Testis (tissue), 3 donors: ENCODE measurements around the gene ADAM8. TPM values are rescaled to one million over a fixed set of nuclear protein-coding genes. Genes with fewer than 3 reads are reported as not detected.
A peak's percentile ranks its signal among the peaks of the same experiment; 100 is the strongest.

Experiments
- DNase-seq: peaks from one replicate; pipeline ENCODE4 v3.0.0-alpha.2; 2019
- H3K27ac ChIP-seq, 2 donors: fragments of 200-600 bp; sonication (generic); one replicate each; pipeline ENCODE4 v1.5.1; 2019
- H3K27me3 ChIP-seq: fragments of 200-600 bp; sonication (generic); one replicate; pipeline ENCODE4 v1.5.1; 2019
- H3K36me3 ChIP-seq: fragments of 200-600 bp; sonication (generic); one replicate; pipeline ENCODE4 v1.5.1; 2017; ENCODE audit warnings: low read depth; ENCODE audit errors: missing control alignments
- H3K4me1 ChIP-seq: fragments of 200-600 bp; sonication (generic); one replicate; pipeline ENCODE4 v1.5.1; 2019
- H3K4me3 ChIP-seq, 2 donors: fragments of 200-600 bp; sonication (generic); one replicate each; pipeline ENCODE4 v1.5.1; 2017 to 2019
- H3K9me3 ChIP-seq: fragments of 200-600 bp; sonication (generic); one replicate; pipeline ENCODE4 v1.5.1; 2017
- CTCF ChIP-seq, 3 experiments: fragments of 450-650 bp in 2 of 3; fragments of 200-600 bp in 1 of 3; sonication (generic) in 1 of 3; IDR thresholded peaks; one replicate each; pipeline ENCODE4 v1.5.1; 2016 to 2019; ENCODE audit warnings: antibody characterized with exemption in 3 of 3, mild to moderate bottlenecking in 2 of 3, moderate library complexity in 1 of 3
- POLR2A ChIP-seq: fragments of 450-650 bp; IDR thresholded peaks from one replicate; pipeline ENCODE4 v1.6.1; 2017; ENCODE audit warnings: antibody characterized with exemption, mild to moderate bottlenecking, moderate library complexity
- WGBS, 2 donors: methylation state at CpG; one replicate each; pipeline ENCODE4 v1.1.5; 2018; 5-methylcytosine and 5-hydroxymethylcytosine counted together
- intact Hi-C: fragments of 100-400 bp; cut with DNase I; formaldehyde crosslinking; loops from one replicate; pipeline ENCODE4 v1.15.1; 2023; ENCODE audit warnings: low total_unique reads
- polyA plus RNA-seq: library from polyadenylated mRNA; stranded (reverse); fragments of 350-450 nt; fragmentation: Illumina TruSeq; extraction: RNeasy Lipid Tissue Mini Kit (QIAGEN cat#74804); gene quantifications from one replicate; pipeline ENCODE4 v1.2.3, GENCODE V29; 2014; ENCODE audit warnings: low read depth, low replicate concordance; ENCODE audit not compliant: insufficient read depth
- total RNA-seq, 2 donors: library from RNA; depleted of rRNA; stranded (reverse); fragments of >200 nt; gene quantifications; one replicate each; pipeline ENCODE4 v1.2.3, GENCODE V29; 2016

The ADAM8 gene
- total and polyA plus RNA-seq, 3 donors from 2014 or later = 3.5 to 14.6 (median 12.8) TPM

GRCh38 chr10:133264461-133264860 lies 12.2 kb downstream of the ADAM8 start:
- no peaks in the 10 kb centered on the region for H3K27me3 ChIP-seq
- no peak for TF ChIP-seq POLR2A
- TF ChIP-seq CTCF (IDR thresholded peaks at IDR 0.05) = no peak
- intact Hi-C loops = no loop called here
- no peak for DNase-seq
- H3K4me1 ChIP-seq = no peaks in the 10 kb centered on the region
- H3K4me3 ChIP-seq = no peak overlapping the region
- no peaks in the 10 kb centered on the region for H3K9me3 ChIP-seq
- H3K36me3 ChIP-seq = no peaks in the 10 kb centered on the region
- 83 to 89% methylated on average over 9 of the region's 9 CpGs for WGBS, 2 donors
- H3K27ac ChIP-seq = no peak overlapping the region

- 86 to 90% methylated on average over 8 to 9 of the region's 10 CpGs for WGBS, 2 donors
- Histone ChIP-seq H3K9me3 (no peaks in the 10 kb centered on the region), H3K36me3 (no peaks in the 10 kb centered on the region), H3K4me3 (no peak overlapping the region), H3K27me3 (no peaks in the 10 kb centered on the region), H3K27ac (no peak overlapping the region), H3K4me1 (no peaks in the 10 kb centered on the region)
- intact Hi-C loops = no loop called here
- no peak for DNase-seq
- TF ChIP-seq CTCF (IDR thresholded peaks at IDR 0.05) (no peak), POLR2A (no peak)
Measured at GRCh38 chr10:133263674-133264073, 13.0 kb downstream of the ADAM8 start.

- Histone ChIP-seq H3K4me3 (no peak overlapping the region), H3K27ac (no peak overlapping the region), H3K9me3 (no peaks in the 10 kb centered on the region), H3K4me1 (peaks cover 5% of the 10 kb centered on the region), H3K27me3 (no peaks in the 10 kb centered on the region), H3K36me3 (no peaks in the 10 kb centered on the region)
- intact Hi-C loops = no loop called here
- TF ChIP-seq POLR2A (no peak), CTCF (IDR thresholded peaks at IDR 0.05) (no peak)
- WGBS, 2 donors = 75 to 78% methylated on average over 8 to 13 of the region's 14 CpGs
- no peak for DNase-seq
Measured at GRCh38 chr10:133262696-133263095, 14.0 kb downstream of the ADAM8 start.

GRCh38 chr10:133261726-133262325 lies 14.8 kb downstream of the ADAM8 start:
- peak overlapping the region; percentile 67 to 82 for H3K27ac ChIP-seq
- intact Hi-C loops = no loop called here
- H3K4me1 ChIP-seq = peaks cover 14% of the 10 kb centered on the region
- no peaks in the 10 kb centered on the region for H3K36me3 ChIP-seq
- peak; percentile 95 for DNase-seq
- no peaks in the 10 kb centered on the region for H3K27me3 ChIP-seq
- no peak for TF ChIP-seq POLR2A
- no peak for TF ChIP-seq CTCF (IDR thresholded peaks at IDR 0.05)
- 2 to 4% methylated on average over 23 to 26 of the region's 79 CpGs for WGBS, 2 donors
- peak overlapping the region; percentile 70 to 83 for H3K4me3 ChIP-seq
- H3K9me3 ChIP-seq = no peaks in the 10 kb centered on the region
